C4-2B (cell line): ENCODE measurements around the gene CPZ.

Experiments
- H3K27ac ChIP-seq: fragments of 450-650 bp; 2 replicates; pipeline ENCODE4 v1.5.1; 2017
- CTCF ChIP-seq: fragments of 450-650 bp; conservative IDR thresholded peaks from 2 replicates; pipeline ENCODE4 v1.5.1; 2017; ENCODE audit warnings: mild to moderate bottlenecking
- ZFX ChIP-seq: fragments of 450-650 bp; IDR thresholded peaks from 2 replicates; pipeline ENCODE4 v1.6.1; 2017

The CPZ gene

GRCh38 chr4:8644966-8645752 is 52.6 kb downstream of the CPZ start:
- no peak for TF ChIP-seq ZFX
- no peak for TF ChIP-seq CTCF

GRCh38 chr4:8645753-8646124 is 53.2 kb downstream of the CPZ start:
- H3K27ac ChIP-seq = no peak overlapping the region

More at GRCh38 chr4:8644966-8645752, 52.6 kb downstream of the CPZ start:
- H3K27ac ChIP-seq = no peak overlapping the region

GRCh38 chr4:8646296-8647093 is 53.9 kb downstream of the CPZ start:
- no peak overlapping the region for H3K27ac ChIP-seq
- TF ChIP-seq CTCF = no peak
- no peak for TF ChIP-seq ZFX

More at GRCh38 chr4:8645753-8646124, 53.2 kb downstream of the CPZ start:
- TF ChIP-seq ZFX (no peak), CTCF (no peak)

- TF ChIP-seq CTCF = no peak
- no peak for TF ChIP-seq ZFX
- H3K27ac ChIP-seq = no peak overlapping the region
Measured at GRCh38 chr4:8647094-8647570, 54.6 kb downstream of the CPZ start.

GRCh38 chr4:8647626-8648025 is 55.1 kb downstream of the CPZ start:
- no peak overlapping the region for H3K27ac ChIP-seq
- TF ChIP-seq CTCF = no peak
- no peak for TF ChIP-seq ZFX

GRCh38 chr4:8648296-8648695 is 55.7 kb downstream of the CPZ start:
- TF ChIP-seq ZFX (no peak), CTCF (no peak)

More at GRCh38 chr4:8648296-8648695, 55.7 kb downstream of the CPZ start:
- H3K27ac ChIP-seq = no peak overlapping the region
